A549 (cell line): Measurements from ENCODE around the gene CIRBP. TPM values are rescaled to one million over a fixed set of nuclear protein-coding genes. Genes with fewer than 3 reads are reported as not detected.

Experiments used
- ATAC-seq, 2 experiments: fragments of 200-7000 bp in 1 of 2; fragments of >200 bp in 1 of 2; cut with Nextera tagmentation in 1 of 2; cut with Tn5 transposase in 1 of 2; 3 replicates each; pipeline versions ENCODE4 v1.8.0 to v1.9.1; 2018 to 2020; ENCODE audit warnings: mild to moderate bottlenecking in 1 of 2, moderate library complexity in 1 of 2
- CTCF ChIA-PET: fragments of 300-600 bp; sonication (Branson Sonifier 250); formaldehyde crosslinking; extraction: SDS; loops from one replicate; lab custom pipeline; 2021; ENCODE audit warnings: antibody characterized with exemption, inconsistent platforms; lab: Yijun Ruan, JAX
- POLR2A ChIA-PET: fragments of 350-600 bp; formaldehyde crosslinking; extraction: SDS; loops from one replicate; lab custom pipeline; 2021; ENCODE audit warnings: antibody characterized with exemption, inconsistent platforms; lab: Yijun Ruan, JAX
- DNase-seq, 2 experiments: peaks; one replicate each; pipeline versions ENCODE4 v3.0.0 to v3.0.0-alpha.2; 2011 to 2016; ENCODE audit warnings: low read depth in 1 of 2, low spot score in 1 of 2
- FAIRE-seq: peaks from 2 replicates; lab custom pipeline; 2011; peaks lifted over from hg19 to GRCh38; lab: Jason Lieb, UNC
- H3K27ac ChIP-seq, 2 experiments: fragments of >200 bp; sonication (Bioruptor Twin); formaldehyde crosslinking; 3 replicates each; pipeline ENCODE4 v1.5.1; 2016 to 2017
- H3K4me1 ChIP-seq: fragments of >200 bp; sonication (Bioruptor Twin); formaldehyde crosslinking; 3 replicates; pipeline ENCODE4 v1.6.1; 2016
- H3K4me2 ChIP-seq: fragments of >200 bp; sonication (Bioruptor Twin); formaldehyde crosslinking; 3 replicates; pipeline ENCODE4 v1.6.1; 2016
- H3K4me3 ChIP-seq: fragments of >200 bp; sonication (Bioruptor Twin); formaldehyde crosslinking; 3 replicates; pipeline ENCODE4 v1.5.1; 2016
- H3K9me3 ChIP-seq: fragments of >200 bp; sonication (Bioruptor Twin); formaldehyde crosslinking; 3 replicates; pipeline ENCODE4 v1.6.1; 2016
- BHLHE40 ChIP-seq: IDR thresholded peaks from 2 replicates; pipeline ENCODE4 v1.6.1; 2012; ENCODE audit warnings: low read depth, low read length, inconsistent platforms
- ELK1 ChIP-seq: fragments of 150-350 bp; IDR thresholded peaks from 2 replicates; pipeline ENCODE4 v1.6.1; 2014; ENCODE audit warnings: low read depth, mild to moderate bottlenecking, low read length
- EP300 ChIP-seq, 2 experiments: fragments of >200 bp; sonication (Bioruptor Twin); formaldehyde crosslinking; IDR thresholded peaks; 2 replicates in 1 of 2; 3 replicates in 1 of 2; pipeline ENCODE4 v1.6.1; 2016 to 2017
- ESRRA ChIP-seq: fragments of 150-350 bp; IDR thresholded peaks from 2 replicates; pipeline ENCODE4 v1.6.1; 2014; ENCODE audit warnings: mild to moderate bottlenecking, low read length, borderline replicate concordance
- GATA3 ChIP-seq: IDR thresholded peaks from 2 replicates; pipeline ENCODE4 v1.6.1; 2012; ENCODE audit warnings: borderline replicate concordance
- HDAC2 ChIP-seq: fragments of 200-600 bp; sonication (generic); IDR thresholded peaks from 2 replicates; pipeline ENCODE4 v1.6.1; 2016
- KDM1A ChIP-seq: fragments of 200-600 bp; sonication (generic); IDR thresholded peaks from 2 replicates; pipeline ENCODE4 v1.6.1; 2016; ENCODE audit warnings: low read depth, mild to moderate bottlenecking
- KDM5A ChIP-seq: fragments of 200-600 bp; sonication (generic); IDR thresholded peaks from 2 replicates; pipeline ENCODE4 v1.6.1; 2016; ENCODE audit warnings: antibody characterized with exemption, mild to moderate bottlenecking
- MAFK ChIP-seq: fragments of 450-650 bp; IDR thresholded peaks from 2 replicates; pipeline ENCODE4 v1.6.1; 2014; ENCODE audit not compliant: partially characterized antibody
- MAZ ChIP-seq: fragments of 150-350 bp; IDR thresholded peaks from 2 replicates; pipeline ENCODE4 v1.6.1; 2014; ENCODE audit warnings: antibody characterized with exemption, low read depth, low read length, borderline replicate concordance
- MYC ChIP-seq: IDR thresholded peaks from 2 replicates; pipeline ENCODE4 v1.6.1; 2012; ENCODE audit warnings: mild to moderate bottlenecking, inconsistent platforms, low read length, improper control_type of control experiment, borderline replicate concordance
- NFE2L2 ChIP-seq: fragments of 150-350 bp; conservative IDR thresholded peaks from 2 replicates; pipeline ENCODE4 v1.6.1; 2014; ENCODE audit warnings: low read length
- POLR2A ChIP-seq: IDR thresholded peaks from 2 replicates; pipeline ENCODE4 v1.6.1; 2012; ENCODE audit warnings: mild to moderate bottlenecking, low read length
- RFX5 ChIP-seq: fragments of 450-650 bp; IDR thresholded peaks from 2 replicates; pipeline ENCODE4 v1.7.1; 2014; ENCODE audit warnings: antibody characterized with exemption, mild to moderate bottlenecking, moderate library complexity
- RNF2 ChIP-seq: fragments of 200-600 bp; sonication (generic); IDR thresholded peaks from 2 replicates; pipeline ENCODE4 v1.6.1; 2016; ENCODE audit warnings: low read depth, mild to moderate bottlenecking, antibody characterized with exemption, moderate library complexity, borderline replicate concordance
- TFCP2L1 ChIP-seq: fragments of 250-450 bp; sonication (Bioruptor Pico); IDR thresholded peaks from 2 replicates; pipeline ENCODE4 v1.5.0; 2021; ENCODE audit warnings: mild to moderate bottlenecking
- USF2 ChIP-seq: fragments of 450-650 bp; IDR thresholded peaks from 2 replicates; pipeline ENCODE4 v1.6.1; 2014; ENCODE audit warnings: antibody characterized with exemption
- ZC3H11A ChIP-seq: fragments of 450-650 bp; IDR thresholded peaks from 2 replicates; pipeline ENCODE4 v1.6.1; 2014; ENCODE audit warnings: antibody characterized with exemption, mild to moderate bottlenecking
- ZNF302 ChIP-seq: fragments of 250-450 bp; sonication (Bioruptor Pico); IDR thresholded peaks from 2 replicates; pipeline ENCODE4 v1.9.0; 2021; ENCODE audit warnings: inconsistent platforms, mild to moderate bottlenecking, moderate library complexity
- WGBS: methylation state at CpG from one replicate; pipeline ENCODE4 v1.1.6; 2017; ENCODE audit errors: missing lambda C conversion rate; 5-methylcytosine and 5-hydroxymethylcytosine counted together
- polyA plus RNA-seq, 4 experiments: library from polyadenylated mRNA; depleted of rRNA in 3 of 4; stranded (reverse); fragments of >200 nt; fragmentation: RNase III in 1 of 4; extraction: RNeasy Plus Mini Kit Qiagen cat#74134 plus additional on column Dnase treatment in 1 of 4; gene quantifications; 2 replicates in 3 of 4; 3 replicates in 1 of 4; pipeline ENCODE4 v1.2.3, GENCODE V29; 2011 to 2017
- TF ChIP-seq, protein P1 (sequence below): IDR thresholded peaks from 2 replicates; pipeline ENCODE4 v1.6.1; 2012; ENCODE audit warnings: low read depth, borderline replicate concordance

The CIRBP gene
- polyA plus RNA-seq, 2 of the 4 experiments (the other 2 are of a cell fraction), result 151 to 178 TPM

- TF ChIP-seq MYC, result no peak
Observed at GRCh38 chr19:1224847-1225246, 44.3 kb upstream of the CIRBP start (continued).

DNA sequence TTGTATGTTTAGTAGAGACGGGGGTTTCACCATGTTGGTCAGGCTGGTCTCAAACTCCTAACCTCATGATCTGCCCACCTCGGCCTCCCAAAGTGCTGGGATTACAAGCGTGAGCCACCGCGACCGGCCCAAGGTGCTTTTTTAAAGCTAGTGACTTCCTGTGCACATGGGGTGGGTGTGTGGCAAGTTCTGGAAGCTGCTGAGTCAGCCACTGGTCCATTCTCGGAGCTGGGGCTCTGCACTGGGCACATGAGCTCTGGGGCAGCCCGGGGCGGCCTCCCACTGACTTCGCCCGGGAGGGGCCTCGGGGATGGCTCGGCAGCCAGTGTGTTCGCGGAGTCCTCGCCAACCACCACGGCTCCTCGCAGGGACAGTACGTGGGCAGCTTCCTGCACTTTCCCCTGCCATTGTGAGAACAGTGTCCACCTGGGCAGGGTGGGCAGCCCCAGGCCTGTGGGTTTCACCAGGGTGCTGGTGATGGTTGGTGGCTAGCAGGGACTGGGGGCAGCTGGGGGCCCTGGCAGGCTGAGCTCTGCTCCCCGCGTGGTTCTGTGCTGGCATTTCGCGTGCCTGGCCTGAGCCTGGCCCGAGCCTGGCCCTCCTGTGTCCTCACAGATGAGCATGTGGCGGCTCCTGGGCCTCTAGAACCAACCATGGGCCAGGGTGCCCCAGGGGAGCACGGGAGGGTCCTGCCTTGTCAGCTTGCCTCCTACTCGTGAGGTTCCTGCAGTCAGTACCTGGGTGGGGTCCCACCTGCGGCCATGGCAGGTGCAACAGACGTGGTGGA, 43.5 kb upstream of the CIRBP start:
- Histone ChIP-seq H3K27ac (peak overlapping the region in 1 of 2 experiments; percentile 10; a peak in 1 of 6 replicates), H3K4me3 (no peak overlapping the region), H3K9me3 (no peaks in the 10 kb centered on the region)
- no peak for FAIRE-seq
- TF ChIP-seq GATA3, result no peak
- TF ChIP-seq MAFK, result peak; percentile 41
- TF ChIP-seq, all 56 proteins: peak for 1
- ChIA-PET POLR2A (no interaction called here), CTCF (interaction anchor here (0.9 to 2.2 kb wide), 7 partner anchors 11 to 168 kb away, joined by 3 to 13 read pairs (median 5); partner anchors contain the start of gene ATP5F1D)
- DNase-seq (no peak), ATAC-seq (no peak)
- no peak overlapping the region for H3K4me2 ChIP-seq
- WGBS, result 94% methylated on average over 10 of the region's 29 CpGs
- peaks cover 14% of the 10 kb centered on the region; the same call in 1 of the 3 replicates for H3K4me1 ChIP-seq

GRCh38 chr19:1226227-1226518, 43.0 kb upstream of the CIRBP start:
- Histone ChIP-seq H3K4me2 (no peak overlapping the region), H3K9me3 (no peaks in the 10 kb centered on the region), H3K27ac (no peak overlapping the region), H3K4me1 (peaks cover 14% of the 10 kb centered on the region; the same call in 1 of the 3 replicates), H3K4me3 (no peak overlapping the region)
- CTCF ChIA-PET, result interaction anchor here (1.2 to 2.2 kb wide), 5 partner anchors 12 to 168 kb away, joined by 3 to 13 read pairs (median 5); no protein-coding TSS in a partner anchor
- POLR2A ChIA-PET, result no interaction called here
- FAIRE-seq, result no peak
- no peak for ATAC-seq
- TF ChIP-seq NFE2L2, result no peak
- TF ChIP-seq EP300 (IDR thresholded peaks at IDR 0.05), result no peak
- TF ChIP-seq BHLHE40, result no peak
- TF ChIP-seq HDAC2, result no peak
- no peak for TF ChIP-seq USF2
- TF ChIP-seq KDM5A, result no peak
- no peak for TF ChIP-seq POLR2A
- no peak for TF ChIP-seq ZC3H11A
- no peak for TF ChIP-seq ESRRA
- no peak for TF ChIP-seq MAFK
- TF ChIP-seq, protein P1, sequence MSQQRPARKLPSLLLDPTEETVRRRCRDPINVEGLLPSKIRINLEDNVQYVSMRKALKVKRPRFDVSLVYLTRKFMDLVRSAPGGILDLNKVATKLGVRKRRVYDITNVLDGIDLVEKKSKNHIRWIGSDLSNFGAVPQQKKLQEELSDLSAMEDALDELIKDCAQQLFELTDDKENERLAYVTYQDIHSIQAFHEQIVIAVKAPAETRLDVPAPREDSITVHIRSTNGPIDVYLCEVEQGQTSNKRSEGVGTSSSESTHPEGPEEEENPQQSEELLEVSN, result no peak
- TF ChIP-seq RNF2, result no peak
- TF ChIP-seq MAZ, result no peak
- TF ChIP-seq ELK1, result no peak
- no peak for TF ChIP-seq TFCP2L1 (CRISPR knock-in tag)
- TF ChIP-seq KDM1A, result no peak
- no peak for TF ChIP-seq ZNF302 (CRISPR knock-in tag)
- no peak for TF ChIP-seq RFX5
- whole genome bisulfite sequencing, result no CpG with 5 or more reads among the region's 11 CpGs
- no peak for DNase-seq
